Measurements from ENCODE around the gene USP10.

GRCh38 chr16:84818989-84819643, 119.3 kb downstream of the USP10 start:
- TF ChIP-seq POLR2A (IDR thresholded peaks at IDR 0.05) (no peak), CTCF (IDR thresholded peaks at IDR 0.05) (no peak), EP300 (IDR thresholded peaks at IDR 0.05) (no peak)

Measured in tibial nerve (tissue), 4 donors.